GM23338 (cell line): ENCODE data around the gene DOCK2. TPM values are rescaled to one million over a fixed set of nuclear protein-coding genes. Genes with fewer than 3 reads are reported as not detected.

Source experiments
- ATAC-seq: fragments of 200-7000 bp; cut with Tn5 transposase; 3 replicates; pipeline ENCODE4 v1.9.1; 2020
- DNase-seq: peaks from one replicate; pipeline ENCODE4 v3.0.0-alpha.2; 2015; ENCODE audit warnings: low spot score
- H2AFZ ChIP-seq: fragments of 200-600 bp; sonication (generic); 2 replicates; pipeline ENCODE4 v1.8.0; 2016; ENCODE audit warnings: antibody characterized with exemption, mild to moderate bottlenecking, moderate library complexity
- H3F3A ChIP-seq: fragments of 200-600 bp; sonication (generic); replicated peaks from 2 replicates; pipeline ENCODE4 v1.8.0; 2017; ENCODE audit warnings: antibody characterized with exemption, mixed run types, low read depth
- H3K27ac ChIP-seq: fragments of 200-600 bp; sonication (generic); 2 replicates; pipeline ENCODE4 v1.6.1; 2016; ENCODE audit warnings: low read depth
- H3K27me3 ChIP-seq: fragments of 200-600 bp; sonication (generic); 2 replicates; pipeline ENCODE4 v1.8.0; 2016; ENCODE audit warnings: mild to moderate bottlenecking, mixed run types, moderate library complexity; ENCODE audit not compliant: insufficient read depth
- H3K36me3 ChIP-seq: fragments of 200-600 bp; sonication (generic); 2 replicates; pipeline ENCODE4 v1.8.0; 2016; ENCODE audit warnings: mild to moderate bottlenecking; ENCODE audit not compliant: insufficient read depth
- H3K4me1 ChIP-seq: fragments of 200-600 bp; sonication (generic); 2 replicates; pipeline ENCODE4 v1.8.0; 2016; ENCODE audit warnings: mild to moderate bottlenecking, moderate library complexity; ENCODE audit not compliant: insufficient read depth
- H3K4me2 ChIP-seq: fragments of 200-600 bp; sonication (generic); 2 replicates; pipeline ENCODE4 v1.7.1; 2017; ENCODE audit warnings: mixed run types
- H3K4me3 ChIP-seq: fragments of 200-600 bp; sonication (generic); 2 replicates; pipeline ENCODE4 v1.6.1; 2016; ENCODE audit warnings: mixed run types
- H3K79me2 ChIP-seq: fragments of 200-600 bp; sonication (generic); replicated peaks from 2 replicates; pipeline ENCODE4 v1.8.0; 2017; ENCODE audit warnings: mild to moderate bottlenecking; ENCODE audit not compliant: insufficient read depth
- H3K9me2 ChIP-seq: fragments of 200-600 bp; sonication (generic); 2 replicates; pipeline ENCODE4 v1.8.0; 2017; ENCODE audit not compliant: insufficient read depth
- H4K20me1 ChIP-seq: fragments of 200-600 bp; sonication (generic); replicated peaks from 2 replicates; pipeline ENCODE4 v1.8.0; 2017; ENCODE audit warnings: mild to moderate bottlenecking; ENCODE audit not compliant: insufficient read depth
- H3K27ac Mint-ChIP-seq: 2 replicates; pipeline ENCODE4 v1.8.0; 2020; ENCODE audit warnings: inconsistent platforms, mild to moderate bottlenecking, moderate library complexity, mixed read lengths
- H3K27me3 Mint-ChIP-seq: 3 replicates; pipeline ENCODE4 v1.8.0; 2022; ENCODE audit warnings: low read depth, mild to moderate bottlenecking, moderate library complexity, mixed read lengths, inconsistent platforms; ENCODE audit not compliant: insufficient read depth, poor library complexity
- H3K36me3 Mint-ChIP-seq: 3 replicates; pipeline ENCODE4 v1.8.0; 2021; ENCODE audit warnings: low read depth, mild to moderate bottlenecking, inconsistent platforms, moderate library complexity, mixed read lengths
- H3K4me1 Mint-ChIP-seq: 3 replicates; pipeline ENCODE4 v1.8.0; 2020; ENCODE audit warnings: mild to moderate bottlenecking, inconsistent platforms, mixed read lengths
- H3K4me3 Mint-ChIP-seq: 3 replicates; pipeline ENCODE4 v1.8.0; 2021; ENCODE audit warnings: moderate library complexity, mild to moderate bottlenecking, inconsistent platforms, mixed read lengths
- H3K9me3 Mint-ChIP-seq: 3 replicates; pipeline ENCODE4 v1.8.0; 2020; ENCODE audit warnings: moderate library complexity, mild to moderate bottlenecking, inconsistent platforms, mixed read lengths
- CREB1 ChIP-seq: fragments of 250-450 bp; sonication (Bioruptor Pico); IDR thresholded peaks from 2 replicates; pipeline ENCODE4 v1.5.0; 2020; ENCODE audit warnings: low read depth, mild to moderate bottlenecking, moderate library complexity
- CTCF ChIP-seq, 2 experiments: fragments of 200-600 bp in 1 of 2; sonication (generic) in 1 of 2; conservative IDR thresholded peaks; 2 replicates each; pipeline versions ENCODE4 v1.5.1 to v1.6.1; 2016 to 2017; ENCODE audit warnings: antibody characterized with exemption in 2 of 2, low read depth in 2 of 2, mild to moderate bottlenecking in 2 of 2, moderate library complexity in 1 of 2
- EZH2phosphoT487 ChIP-seq: fragments of 200-600 bp; sonication (generic); IDR thresholded peaks from one replicate; pipeline ENCODE4 v1.8.1; 2018; ENCODE audit warnings: antibody characterized with exemption; ENCODE audit not compliant: unreplicated experiment
- JUNB ChIP-seq: IDR thresholded peaks from one replicate; pipeline ENCODE4 v1.6.1; 2016; ENCODE audit warnings: antibody characterized with exemption; ENCODE audit not compliant: unreplicated experiment
- NANOG ChIP-seq: IDR thresholded peaks from 2 replicates; pipeline ENCODE4 v1.6.1; 2016; ENCODE audit warnings: antibody characterized with exemption, borderline replicate concordance
- POLR2AphosphoS5 ChIP-seq: IDR thresholded peaks from 2 replicates; pipeline ENCODE4 v1.6.1; 2016; ENCODE audit warnings: antibody characterized with exemption, low read depth
- STAT1 ChIP-seq: IDR thresholded peaks from one replicate; pipeline ENCODE4 v1.6.1; 2016; ENCODE audit warnings: antibody characterized with exemption; ENCODE audit not compliant: unreplicated experiment
- ZNF114 ChIP-seq: fragments of 250-450 bp; sonication (Bioruptor Pico); IDR thresholded peaks from 2 replicates; pipeline ENCODE4 v1.5.0; 2020; ENCODE audit warnings: mild to moderate bottlenecking, moderate library complexity
- polyA plus RNA-seq: library from polyadenylated mRNA; unstranded; fragments of >200 nt; fragmentation: Nextera tagmentation; extraction: Ambion mirVana; gene quantifications from 2 replicates; pipeline ENCODE4 v1.2.1, GENCODE V29; 2016
- total RNA-seq: library from RNA; depleted of rRNA; stranded (reverse); fragments of >200 nt; shearing (Covaris generic); gene quantifications from 2 replicates; pipeline ENCODE4 v1.2.3, GENCODE V29; 2014
- TF ChIP-seq, protein P1 (sequence below): IDR thresholded peaks from one replicate; pipeline ENCODE4 v1.6.1; 2018; ENCODE audit warnings: antibody characterized with exemption; ENCODE audit not compliant: unreplicated experiment

DOCK2 gene
- total and polyA plus RNA-seq, 2 experiments from 2014 or later, result 3.7 to 9.4 TPM

- H4K20me1 ChIP-seq, result no peaks in the 10 kb centered on the region
- peaks cover 10% of the 10 kb centered on the region; the same call in 1 of the 2 replicates for H3K9me2 ChIP-seq
- no peaks in the 10 kb centered on the region for H3K79me2 ChIP-seq
- no peaks in the 10 kb centered on the region for H3K36me3 ChIP-seq
- H3F3A ChIP-seq, result no peaks in the 10 kb centered on the region
- H2AFZ ChIP-seq, result no peak overlapping the region
- no peak overlapping the region for H3K4me3 ChIP-seq
- no peak for ATAC-seq
- no peak overlapping the region for H3K4me2 ChIP-seq
- no peak for DNase-seq
- H3K4me1 ChIP-seq, result peaks cover 36% of the 10 kb centered on the region
- Mint-ChIP-seq H3K4me3 (no peak overlapping the region), H3K36me3 (peaks cover 4% of the 10 kb centered on the region; the same call in 1 of the 3 replicates), H3K27me3 (peaks cover 9% of the 10 kb centered on the region), H3K9me3 (peaks cover 11% of the 10 kb centered on the region; the same call in 2 of the 3 replicates), H3K27ac (no peak overlapping the region), H3K4me1 (peaks cover 46% of the 10 kb centered on the region)
- TF ChIP-seq NANOG, result no peak
- TF ChIP-seq, protein P1, sequence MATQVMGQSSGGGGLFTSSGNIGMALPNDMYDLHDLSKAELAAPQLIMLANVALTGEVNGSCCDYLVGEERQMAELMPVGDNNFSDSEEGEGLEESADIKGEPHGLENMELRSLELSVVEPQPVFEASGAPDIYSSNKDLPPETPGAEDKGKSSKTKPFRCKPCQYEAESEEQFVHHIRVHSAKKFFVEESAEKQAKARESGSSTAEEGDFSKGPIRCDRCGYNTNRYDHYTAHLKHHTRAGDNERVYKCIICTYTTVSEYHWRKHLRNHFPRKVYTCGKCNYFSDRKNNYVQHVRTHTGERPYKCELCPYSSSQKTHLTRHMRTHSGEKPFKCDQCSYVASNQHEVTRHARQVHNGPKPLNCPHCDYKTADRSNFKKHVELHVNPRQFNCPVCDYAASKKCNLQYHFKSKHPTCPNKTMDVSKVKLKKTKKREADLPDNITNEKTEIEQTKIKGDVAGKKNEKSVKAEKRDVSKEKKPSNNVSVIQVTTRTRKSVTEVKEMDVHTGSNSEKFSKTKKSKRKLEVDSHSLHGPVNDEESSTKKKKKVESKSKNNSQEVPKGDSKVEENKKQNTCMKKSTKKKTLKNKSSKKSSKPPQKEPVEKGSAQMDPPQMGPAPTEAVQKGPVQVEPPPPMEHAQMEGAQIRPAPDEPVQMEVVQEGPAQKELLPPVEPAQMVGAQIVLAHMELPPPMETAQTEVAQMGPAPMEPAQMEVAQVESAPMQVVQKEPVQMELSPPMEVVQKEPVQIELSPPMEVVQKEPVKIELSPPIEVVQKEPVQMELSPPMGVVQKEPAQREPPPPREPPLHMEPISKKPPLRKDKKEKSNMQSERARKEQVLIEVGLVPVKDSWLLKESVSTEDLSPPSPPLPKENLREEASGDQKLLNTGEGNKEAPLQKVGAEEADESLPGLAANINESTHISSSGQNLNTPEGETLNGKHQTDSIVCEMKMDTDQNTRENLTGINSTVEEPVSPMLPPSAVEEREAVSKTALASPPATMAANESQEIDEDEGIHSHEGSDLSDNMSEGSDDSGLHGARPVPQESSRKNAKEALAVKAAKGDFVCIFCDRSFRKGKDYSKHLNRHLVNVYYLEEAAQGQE, result no peak
- no peak for TF ChIP-seq EZH2phosphoT487
- TF ChIP-seq JUNB, result no peak
- no peak for TF ChIP-seq CREB1
- TF ChIP-seq CTCF (conservative IDR thresholded peaks at IDR 0.05; ENCODE audit: low read depth in 2 of 2), result no peak
- no peak overlapping the region for H3K27ac ChIP-seq
- no peaks in the 10 kb centered on the region for H3K27me3 ChIP-seq
These were observed 177.0 kb downstream of the DOCK2 start for GRCh38 chr5:169814045-169814444.

DNA sequence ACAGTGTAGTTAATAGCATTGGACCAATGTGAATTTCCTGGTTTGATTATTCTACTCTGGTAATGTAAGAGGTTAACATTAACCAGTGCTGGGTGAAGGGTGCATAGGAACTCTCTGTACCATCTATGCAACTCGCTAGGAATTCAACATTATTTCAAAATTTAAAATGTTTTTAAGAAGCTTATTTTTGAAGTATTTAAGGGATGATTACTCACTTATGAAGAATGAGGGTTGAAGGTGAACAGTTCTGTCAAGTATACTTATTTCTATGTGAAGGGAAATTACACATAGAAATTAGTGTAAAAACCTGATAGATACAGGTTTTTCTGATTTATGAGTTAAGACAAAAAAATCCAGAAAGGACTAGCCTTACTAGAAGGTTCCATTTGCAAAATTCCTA is 177.4 kb downstream of the DOCK2 start:
- DNase-seq (no peak), ATAC-seq (no peak)
- no peak overlapping the region for H3K4me2 ChIP-seq
- no peak overlapping the region for H3K27ac Mint-ChIP-seq
- no peak overlapping the region for H3K4me3 Mint-ChIP-seq
- peaks cover 4% of the 10 kb centered on the region; the same call in 1 of the 3 replicates for H3K36me3 Mint-ChIP-seq
- no peak overlapping the region for H2AFZ ChIP-seq
- peaks cover 41% of the 10 kb centered on the region for H3K4me1 Mint-ChIP-seq
- no peaks in the 10 kb centered on the region for H4K20me1 ChIP-seq
- H3K4me3 ChIP-seq, result no peak overlapping the region
- no peak overlapping the region for H3K27ac ChIP-seq
- peaks cover 31% of the 10 kb centered on the region for H3K4me1 ChIP-seq
- H3K79me2 ChIP-seq, result no peaks in the 10 kb centered on the region
- H3F3A ChIP-seq, result no peaks in the 10 kb centered on the region
- peaks cover 10% of the 10 kb centered on the region for H3K27me3 Mint-ChIP-seq
- H3K9me3 Mint-ChIP-seq, result peaks cover 13% of the 10 kb centered on the region; the same call in 2 of the 3 replicates
- no peaks in the 10 kb centered on the region for H3K27me3 ChIP-seq
- H3K36me3 ChIP-seq, result no peaks in the 10 kb centered on the region
- H3K9me2 ChIP-seq, result peaks cover 10% of the 10 kb centered on the region; the same call in 1 of the 2 replicates
- no peak for TF ChIP-seq STAT1
- no peak for TF ChIP-seq EZH2phosphoT487
- no peak for TF ChIP-seq CREB1
- no peak for TF ChIP-seq POLR2AphosphoS5
- TF ChIP-seq, protein P1, result no peak
- no peak for TF ChIP-seq ZNF114 (CRISPR knock-in tag)
